ENCODE results near the gene SPINK1. TPM values are rescaled to one million over a fixed set of nuclear protein-coding genes. Genes with fewer than 3 reads are reported as not detected.
"Not testable (repeated sequence)": the region's sequence is repeated elsewhere in the genome, so short reads cannot be mapped to it uniquely, and the experiment has no call there.

The SPINK1 gene
- total and polyA plus RNA-seq, 9 of the 15 experiments (the other 6 are each of a cell fraction or from before 2014, with no cell fraction given): 0.45 to 2.2 (median 0.65) TPM; not detected in 1

- H3K9ac ChIP-seq (ENCODE audit: insufficient read depth in 1 of 2, low read depth in 2 of 2, low read length in 2 of 2); H3K9me3 ChIP-seq (replicated peaks; ENCODE audit: control insufficient read depth, insufficient read depth, low read depth, low read length); CTCF ChIA-PET (ENCODE audit: low intra/inter-chr PET ratio); H4K20me1 ChIP-seq (replicated peaks; ENCODE audit: control insufficient read depth, insufficient read depth, low read length); in situ Hi-C loops (cut with MboI); H3K79me2 ChIP-seq (ENCODE audit: control insufficient read depth, insufficient read depth, low read length); intact Hi-C loops (cut with micrococcal nuclease); FAIRE-seq; H2AFZ ChIP-seq (ENCODE audit: low read depth, low read length); H3K4me2 ChIP-seq (ENCODE audit: insufficient read depth, low read length); DNase-seq (ENCODE audit: extremely low read depth in 1 of 4, low spot score in 3 of 4); H3K27me3 ChIP-seq (ENCODE audit: control insufficient read depth in 2 of 2, insufficient read depth in 2 of 2, low read length in 2 of 2); POLR2A ChIA-PET; H3K36me3 ChIP-seq (ENCODE audit: control insufficient read depth, insufficient read depth, low read length); H3K4me1 ChIP-seq (replicated peaks in 1 of 2; ENCODE audit: control insufficient read depth in 2 of 2, insufficient read depth in 2 of 2, low read length in 2 of 2); H3K4me3 ChIP-seq; H3K9me1 ChIP-seq (ENCODE audit: control insufficient read depth, insufficient read depth, low read length); H3K27ac ChIP-seq (ENCODE audit: extremely low read depth, low read depth, low read length); BruUV-seq (replicated peaks); ATAC-seq: not testable (repeated sequence)
- 0% methylated on average over 15 of the region's 18 CpGs for WGBS (ENCODE audit: insufficient coverage, low coverage, missing lambda C conversion rate)
Observed at GRCh38 chr5:147871980-147872549, 40.6 kb upstream of the SPINK1 start.

DNA sequence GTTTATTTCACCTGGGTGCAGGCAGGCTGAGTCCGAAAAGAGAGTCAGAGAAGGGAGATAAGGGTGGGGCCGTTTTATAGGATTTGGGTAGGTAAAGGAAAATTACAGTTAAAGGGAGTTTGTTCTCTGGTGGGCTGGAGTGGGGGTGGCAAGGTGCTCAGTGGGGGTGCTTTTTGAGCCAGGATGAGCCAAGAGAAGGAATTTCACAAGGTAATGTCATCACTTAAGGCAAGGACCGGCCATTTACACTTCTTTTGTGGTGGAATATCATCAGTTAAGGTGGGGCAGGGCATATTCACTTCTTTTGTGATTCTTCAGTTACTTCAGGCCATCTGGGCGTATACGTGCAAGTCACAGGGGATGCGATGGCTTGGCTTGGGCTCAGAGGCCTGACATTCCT lies 38.4 kb upstream of the SPINK1 start:
- H3K27ac ChIP-seq (ENCODE audit: extremely low read depth, low read depth, low read length); H3K9me3 ChIP-seq (replicated peaks; ENCODE audit: control insufficient read depth, insufficient read depth, low read depth, low read length); H3K4me1 ChIP-seq (replicated peaks in 1 of 2; ENCODE audit: control insufficient read depth in 2 of 2, insufficient read depth in 2 of 2, low read length in 2 of 2); H3K9me1 ChIP-seq (ENCODE audit: control insufficient read depth, insufficient read depth, low read length); ATAC-seq; in situ Hi-C loops (cut with MboI); H2AFZ ChIP-seq (ENCODE audit: low read depth, low read length); H3K27me3 ChIP-seq (ENCODE audit: control insufficient read depth in 2 of 2, insufficient read depth in 2 of 2, low read length in 2 of 2); DNase-seq (ENCODE audit: extremely low read depth in 1 of 4, low spot score in 3 of 4); intact Hi-C loops (cut with micrococcal nuclease); POLR2A ChIA-PET; H4K20me1 ChIP-seq (replicated peaks; ENCODE audit: control insufficient read depth, insufficient read depth, low read length); FAIRE-seq; H3K9ac ChIP-seq (ENCODE audit: insufficient read depth in 1 of 2, low read depth in 2 of 2, low read length in 2 of 2); H3K4me2 ChIP-seq (ENCODE audit: insufficient read depth, low read length); H3K36me3 ChIP-seq (ENCODE audit: control insufficient read depth, insufficient read depth, low read length); H3K4me3 ChIP-seq; BruUV-seq (replicated peaks); H3K79me2 ChIP-seq (ENCODE audit: control insufficient read depth, insufficient read depth, low read length); CTCF ChIA-PET (ENCODE audit: low intra/inter-chr PET ratio): not testable (repeated sequence)
- WGBS (ENCODE audit: insufficient coverage, low coverage, missing lambda C conversion rate): 0% methylated on average over 3 of the region's 6 CpGs

All from K562 (cell line).